ENCODE measurements around the gene NMBR. TPM values are rescaled to one million over a fixed set of nuclear protein-coding genes. Genes with fewer than 3 reads are reported as not detected.

Gene NMBR
- total and polyA plus RNA-seq, 2 of the 8 experiments (the other 6 are each of a cell fraction or from before 2014, with no cell fraction given), result 0.08 TPM; not detected in 1

DNA sequence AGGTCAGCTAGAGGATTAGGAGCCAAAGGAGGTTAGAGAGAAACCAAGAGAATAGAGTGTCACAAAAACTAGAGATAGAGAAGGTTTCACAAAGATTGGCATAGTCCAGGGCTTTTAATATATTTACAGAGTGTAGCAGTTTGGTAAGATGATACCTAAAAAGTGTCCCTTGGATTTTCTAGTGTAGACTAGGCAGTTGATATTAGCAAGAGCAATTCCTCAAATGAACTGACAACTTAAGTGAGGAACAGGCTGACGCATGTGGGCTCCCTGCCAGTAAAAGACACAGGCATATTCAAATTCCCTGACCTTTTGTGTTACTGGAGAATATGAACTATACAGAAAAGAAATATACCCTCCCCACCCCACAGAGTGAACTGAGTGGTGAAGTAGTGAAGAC lies 40.3 kb upstream of the NMBR start:
- Histone ChIP-seq H3K4me1 (replicated peaks in 1 of 4; ENCODE audit: control insufficient read depth in 3 of 4, insufficient read depth in 4 of 4, low read length in 3 of 4) (no peaks in the 10 kb centered on the region), H2BK20ac (ENCODE audit: low read length) (no peak overlapping the region), H3K4me2 (ENCODE audit: insufficient read depth in 1 of 2, low read depth in 2 of 2, low read length in 2 of 2) (no peak overlapping the region), H3K79me2 (ENCODE audit: control insufficient read depth in 1 of 2, insufficient read depth in 2 of 2, low read length in 2 of 2) (no peaks in the 10 kb centered on the region), H2BK5ac (ENCODE audit: low read depth, low read length) (no peak overlapping the region), H3K23me2 (ENCODE audit: low read depth, low read length) (no peaks in the 10 kb centered on the region), H3K79me1 (ENCODE audit: low read depth, low read length) (no peaks in the 10 kb centered on the region), H3K4ac (replicated peaks; ENCODE audit: insufficient read length, low read depth, low read length) (no peak overlapping the region), H3K27ac (ENCODE audit: low read depth, low read length) (no peak overlapping the region), H2BK120ac (replicated peaks; ENCODE audit: low read depth, low read length) (no peak overlapping the region), H3K27me3 (replicated peaks in 1 of 4; ENCODE audit: control insufficient read depth in 3 of 4, extremely low read depth in 1 of 4, insufficient read depth in 3 of 4, low read length in 3 of 4) (no peaks in the 10 kb centered on the region), H2BK12ac (ENCODE audit: low read depth, low read length) (no peak overlapping the region), H3K56ac (replicated peaks; ENCODE audit: insufficient read length, low read depth, low read length) (no peak overlapping the region), H3K36me3 (ENCODE audit: control insufficient read depth in 2 of 4, insufficient read depth in 4 of 4, low read length in 3 of 4) (peaks cover 0 to 11% (median 0%) of the 10 kb centered on the region in 4 experiments; a peak in 2 of 8 replicates), H3K23ac (ENCODE audit: insufficient read length) (no peak overlapping the region), H3K9ac (replicated peaks in 1 of 4; ENCODE audit: extremely low read depth in 1 of 4, low read depth in 3 of 4, low read length in 3 of 4) (no peak overlapping the region), H4K8ac (ENCODE audit: extremely low read depth, insufficient read depth, low read length) (no peak overlapping the region), H4K91ac (replicated peaks; ENCODE audit: insufficient read length, low read length) (no peak overlapping the region), H2AFZ (ENCODE audit: low read length) (no peak overlapping the region), H3K9me3 (ENCODE audit: insufficient read depth in 2 of 2, low read depth in 1 of 2, low read length in 1 of 2) (no peaks in the 10 kb centered on the region), H2AK5ac (ENCODE audit: low read depth, low read length) (no peak overlapping the region), H3K14ac (ENCODE audit: insufficient read length) (no peak overlapping the region), H2BK15ac (ENCODE audit: low read length) (no peak overlapping the region), H3K18ac (ENCODE audit: extremely low read depth, low read length) (no peak overlapping the region), H3K4me3 (ENCODE audit: extremely low read depth in 1 of 4, insufficient read depth in 2 of 4, low read depth in 3 of 4, low read length in 4 of 4) (no peak overlapping the region), H4K5ac (ENCODE audit: insufficient read length, low read depth, low read length) (no peak overlapping the region), H4K20me1 (replicated peaks in 1 of 2; ENCODE audit: control insufficient read depth in 1 of 2, insufficient read depth in 2 of 2, low read length in 2 of 2) (no peaks in the 10 kb centered on the region)
- DNase-seq (ENCODE audit: low read depth in 1 of 2, low spot score in 2 of 2) (no peak), FAIRE-seq (no peak)
- 85% methylated on average over 1 of the region's 1 CpG; no CpG with 5 or more reads in 1 of the 2 experiments for WGBS, 2 experiments (ENCODE audit: extremely low coverage in 1 of 2, insufficient coverage in 1 of 2, insufficient read length in 1 of 2, insufficient replicate concordance in 2 of 2, low coverage in 1 of 2, low lambda C conversion rate in 2 of 2, missing lambda C conversion rate in 1 of 2)
- CTCF ChIA-PET (ENCODE audit: partially characterized antibody), result interaction anchor here (1.0 to 5.0 kb wide), 8 partner anchors 9 to 143 kb away, joined by 3 to 35 read pairs (median 5); no protein-coding TSS in a partner anchor
- POLR2A ChIA-PET (ENCODE audit: partially characterized antibody), result interaction anchor here (0.7 to 1.2 kb wide), 2 partner anchors 115 to 550 kb away, joined by 3 read pairs; partner anchors contain the start of gene ADGRG6
- no peak for TF ChIP-seq ZNF274 (IDR thresholded peaks at IDR 0.05; ENCODE audit: borderline replicate concordance, extremely low read depth, low read length)

Data from H1 (cell line).